Pons (tissue), 1 donor: ENCODE data around the gene HNRNPA3.
"Not testable (repeated sequence)": the region's sequence is repeated elsewhere in the genome, so short reads cannot be mapped to it uniquely, and the experiment has no call there.

ENCODE experiments used
- DNase-seq: peaks from one replicate; pipeline ENCODE4 v3.0.0-alpha.2; 2016; ENCODE audit warnings: low spot score

HNRNPA3 gene

GRCh38 chr2:177232098-177232704 lies 19.6 kb downstream of the HNRNPA3 start:
- DNase-seq: no peak

GRCh38 chr2:177234267-177234666 lies 21.7 kb downstream of the HNRNPA3 start:
- DNase-seq: peak; percentile 90

GRCh38 chr2:177235855-177236437 lies 23.4 kb downstream of the HNRNPA3 start:
- DNase-seq: no peak

GRCh38 chr2:177237932-177238331 lies 25.3 kb downstream of the HNRNPA3 start:
- DNase-seq: no peak

GRCh38 chr2:177239053-177239452 lies 26.5 kb downstream of the HNRNPA3 start:
- no peak for DNase-seq

GRCh38 chr2:177239932-177240630 lies 27.5 kb downstream of the HNRNPA3 start:
- DNase-seq: peak; percentile 97

GRCh38 chr2:177241711-177242120 lies 29.1 kb downstream of the HNRNPA3 start:
- DNase-seq: no peak

- peak; percentile 53 for DNase-seq
Observed at GRCh38 chr2:177242121-177242987, 29.8 kb downstream of the HNRNPA3 start.

GRCh38 chr2:177243073-177243472 lies 30.5 kb downstream of the HNRNPA3 start:
- no peak for DNase-seq

- no peak for DNase-seq
Observed at GRCh38 chr2:177243476-177243875, 30.9 kb downstream of the HNRNPA3 start.

GRCh38 chr2:177244244-177244771 lies 31.7 kb downstream of the HNRNPA3 start:
- no peak for DNase-seq

GRCh38 chr2:177245010-177245422 lies 32.4 kb downstream of the HNRNPA3 start:
- no peak for DNase-seq

GRCh38 chr2:177246000-177246399 lies 33.4 kb downstream of the HNRNPA3 start:
- DNase-seq: no peak

- DNase-seq: not testable (repeated sequence)
Observed at GRCh38 chr2:177246523-177247030, 34.0 kb downstream of the HNRNPA3 start.

GRCh38 chr2:177247693-177248262 lies 35.2 kb downstream of the HNRNPA3 start:
- no peak for DNase-seq

GRCh38 chr2:177249038-177249437 lies 36.4 kb downstream of the HNRNPA3 start:
- no peak for DNase-seq

- no peak for DNase-seq
Observed at GRCh38 chr2:177250461-177250860, 37.9 kb downstream of the HNRNPA3 start.

- DNase-seq: no peak
Observed at GRCh38 chr2:177251165-177251542, 38.6 kb downstream of the HNRNPA3 start.

- DNase-seq: no peak
Observed at GRCh38 chr2:177252808-177253531, 40.4 kb downstream of the HNRNPA3 start.

GRCh38 chr2:177253704-177254103 lies 41.1 kb downstream of the HNRNPA3 start:
- DNase-seq: no peak
